KOPT-K1 (cell line): ENCODE data around the gene NBAS.
"Not testable (repeated sequence)": the region's sequence is repeated elsewhere in the genome, so short reads cannot be mapped to it uniquely, and the experiment has no call there.

Experiments used
- H3K27ac ChIP-seq: fragments of 200-600 bp; sonication (generic); 2 replicates; pipeline ENCODE4 v1.5.1; 2016; ENCODE audit warnings: antibody characterized with exemption, mild to moderate bottlenecking, low read depth, low read length; ENCODE audit not compliant: poor library complexity, severe bottlenecking
- H3K36me3 ChIP-seq: fragments of 200-600 bp; sonication (generic); 2 replicates; pipeline ENCODE4 v1.5.1; 2017; ENCODE audit warnings: antibody characterized with exemption, mild to moderate bottlenecking, low read length, moderate library complexity; ENCODE audit not compliant: insufficient read depth
- H3K9me3 ChIP-seq: fragments of 200-600 bp; sonication (generic); 2 replicates; pipeline ENCODE4 v1.5.1; 2017; ENCODE audit warnings: antibody characterized with exemption, low read length, mild to moderate bottlenecking; ENCODE audit not compliant: insufficient read depth, poor library complexity, severe bottlenecking

The NBAS gene

GRCh38 chr2:15448250-15448839, 112.8 kb downstream of the NBAS start:
- H3K36me3 ChIP-seq: no peaks in the 10 kb centered on the region; the same call in 1 of the 2 replicates
- H3K9me3 ChIP-seq: peaks cover 8% of the 10 kb centered on the region
- H3K27ac ChIP-seq: no peak overlapping the region

- peaks cover 8% of the 10 kb centered on the region for H3K9me3 ChIP-seq
- no peak overlapping the region for H3K27ac ChIP-seq
- H3K36me3 ChIP-seq: no peaks in the 10 kb centered on the region
Measured at GRCh38 chr2:15447381-15447780, 113.8 kb downstream of the NBAS start.

- Histone ChIP-seq H3K36me3 (no peaks in the 10 kb centered on the region), H3K27ac (no peak overlapping the region), H3K9me3 (peaks cover 8% of the 10 kb centered on the region)
Measured at GRCh38 chr2:15446961-15447360, 114.2 kb downstream of the NBAS start.

- Histone ChIP-seq H3K27ac (no peak overlapping the region), H3K9me3 (peaks cover 8% of the 10 kb centered on the region), H3K36me3 (no peaks in the 10 kb centered on the region)
Measured at GRCh38 chr2:15445891-15446562, 115.1 kb downstream of the NBAS start.

- not testable (repeated sequence) for H3K27ac ChIP-seq, H3K9me3 ChIP-seq, H3K36me3 ChIP-seq
Measured at GRCh38 chr2:15439768-15440524, 121.2 kb downstream of the NBAS start.

GRCh38 chr2:15439366-15439765, 121.8 kb downstream of the NBAS start:
- H3K27ac ChIP-seq, H3K9me3 ChIP-seq, H3K36me3 ChIP-seq: not testable (repeated sequence)

GRCh38 chr2:15436195-15436594, 124.9 kb downstream of the NBAS start:
- H3K36me3 ChIP-seq: no peaks in the 10 kb centered on the region
- no peak overlapping the region for H3K27ac ChIP-seq
- peaks cover 5% of the 10 kb centered on the region for H3K9me3 ChIP-seq

- no peaks in the 10 kb centered on the region for H3K36me3 ChIP-seq
- H3K27ac ChIP-seq: no peak overlapping the region
- peaks cover 5% of the 10 kb centered on the region for H3K9me3 ChIP-seq
Measured at GRCh38 chr2:15435474-15435873, 125.7 kb downstream of the NBAS start.

GRCh38 chr2:15432642-15433256, 128.4 kb downstream of the NBAS start:
- H3K36me3 ChIP-seq: no peaks in the 10 kb centered on the region
- H3K9me3 ChIP-seq: no peaks in the 10 kb centered on the region
- no peak overlapping the region for H3K27ac ChIP-seq

GRCh38 chr2:15429032-15429431, 132.1 kb downstream of the NBAS start:
- H3K27ac ChIP-seq: no peak overlapping the region
- H3K36me3 ChIP-seq: no peaks in the 10 kb centered on the region
- no peaks in the 10 kb centered on the region for H3K9me3 ChIP-seq

- Histone ChIP-seq H3K9me3 (no peaks in the 10 kb centered on the region), H3K36me3 (no peaks in the 10 kb centered on the region), H3K27ac (no peak overlapping the region)
Measured at GRCh38 chr2:15427987-15428386, 133.1 kb downstream of the NBAS start.

- no peaks in the 10 kb centered on the region for H3K36me3 ChIP-seq
- H3K9me3 ChIP-seq: no peaks in the 10 kb centered on the region
- no peak overlapping the region for H3K27ac ChIP-seq
Measured at GRCh38 chr2:15426606-15427005, 134.5 kb downstream of the NBAS start.

- Histone ChIP-seq H3K27ac (no peak overlapping the region), H3K9me3 (no peaks in the 10 kb centered on the region), H3K36me3 (no peaks in the 10 kb centered on the region)
Measured at GRCh38 chr2:15425712-15426111, 135.4 kb downstream of the NBAS start.

GRCh38 chr2:15421753-15422152, 139.4 kb downstream of the NBAS start:
- H3K36me3 ChIP-seq: no peaks in the 10 kb centered on the region
- H3K9me3 ChIP-seq: no peaks in the 10 kb centered on the region
- H3K27ac ChIP-seq: no peak overlapping the region

- Histone ChIP-seq H3K9me3 (no peaks in the 10 kb centered on the region), H3K27ac (no peak overlapping the region), H3K36me3 (peaks cover 17% of the 10 kb centered on the region; the same call in 1 of the 2 replicates)
Measured at GRCh38 chr2:15415748-15416147, 145.4 kb downstream of the NBAS start.
